Fibroblast of lung (primary cell): ENCODE measurements around the gene C21orf91.

Source experiments
- CTCF ChIP-seq, 2 donors: IDR thresholded peaks in 1 of 2; conservative IDR thresholded peaks in 1 of 2; 1 replicate in 1 of 2; 2 replicates in 1 of 2; pipeline ENCODE4 v1.5.1; 2011 to 2012; ENCODE audit warnings: low read length in 2 of 2, control low read depth in 1 of 2, inconsistent platforms in 1 of 2, low read depth in 1 of 2, mild to moderate bottlenecking in 1 of 2
- EZH2 ChIP-seq: IDR thresholded peaks from 2 replicates; pipeline ENCODE4 v1.5.1; 2012; ENCODE audit warnings: low read length, control low read depth, mild to moderate bottlenecking; ENCODE audit errors: missing control alignments

GRCh38 chr21:17854745-17855144 is 35.6 kb upstream of the C21orf91 start:
- TF ChIP-seq CTCF (conservative IDR thresholded peaks at IDR 0.05 in 1 of 2, IDR thresholded peaks at IDR 0.05 in 1 of 2; ENCODE audit: low read depth in 1 of 2, low read length in 2 of 2) (no peak), EZH2 (no peak)
